Liver (tissue), 9 donors: ENCODE results near the gene GTPBP10. TPM values are rescaled to one million over a fixed set of nuclear protein-coding genes. Genes with fewer than 3 reads are reported as not detected.

Source experiments
- DNase-seq: peaks from one replicate; pipeline ENCODE4 v3.0.0-alpha.2; 2017; ENCODE audit warnings: low spot score
- H3K27ac ChIP-seq, 2 donors: one replicate each; pipeline ENCODE4 v1.7.0; 2013; ENCODE audit warnings: inconsistent platforms in 2 of 2, low read length in 2 of 2, control low read depth in 1 of 2, low read depth in 1 of 2, mild to moderate bottlenecking in 1 of 2
- H3K27me3 ChIP-seq, 4 donors: one replicate each; pipeline versions ENCODE4 v1.6.1 to v1.7.0; 2013; ENCODE audit warnings: low read length in 3 of 4, inconsistent platforms in 1 of 4, mild to moderate bottlenecking in 1 of 4, moderate library complexity in 1 of 4; ENCODE audit not compliant: control insufficient read depth in 4 of 4, insufficient read depth in 4 of 4
- H3K36me3 ChIP-seq, 4 donors: one replicate each; pipeline versions ENCODE4 v1.6.1 to v1.7.0; 2013; ENCODE audit warnings: low read length in 3 of 4, mild to moderate bottlenecking in 3 of 4, low read depth in 1 of 4, moderate library complexity in 1 of 4; ENCODE audit not compliant: control insufficient read depth in 4 of 4, insufficient read depth in 3 of 4
- H3K4me1 ChIP-seq, 4 donors: one replicate each; pipeline versions ENCODE4 v1.6.1 to v1.7.0; 2013; ENCODE audit warnings: low read length in 3 of 4, mild to moderate bottlenecking in 3 of 4, moderate library complexity in 1 of 4; ENCODE audit not compliant: control insufficient read depth in 4 of 4, insufficient read depth in 4 of 4
- H3K4me3 ChIP-seq, 3 donors: one replicate each; pipeline versions ENCODE4 v1.6.1 to v1.7.0; 2013; ENCODE audit warnings: low read length in 3 of 3, control low read depth in 1 of 3, low read depth in 1 of 3, mild to moderate bottlenecking in 1 of 3
- H3K9ac ChIP-seq, 2 donors: one replicate each; pipeline ENCODE4 v1.7.0; 2013; ENCODE audit warnings: low read length in 2 of 2, mild to moderate bottlenecking in 2 of 2, moderate library complexity in 2 of 2, control low read depth in 1 of 2, low read depth in 1 of 2
- H3K9me3 ChIP-seq, 4 donors: one replicate each; pipeline versions ENCODE4 v1.6.1 to v1.7.0; 2013; ENCODE audit warnings: low read length in 3 of 4; ENCODE audit not compliant: control insufficient read depth in 4 of 4
- FOXA1 ChIP-seq: IDR thresholded peaks from 2 replicates; pipeline ENCODE4 v1.6.1; 2016; ENCODE audit warnings: antibody characterized with exemption
- FOXA2 ChIP-seq: IDR thresholded peaks from 2 replicates; pipeline ENCODE4 v1.6.1; 2016; ENCODE audit warnings: antibody characterized with exemption
- WGBS: extraction: QIAGEN DNeasy Blood & Tissue Kit; methylation state at CpG from one replicate; pipeline ENCODE4 v1.1.7; 2013; 5-methylcytosine and 5-hydroxymethylcytosine counted together
- polyA plus RNA-seq, 2 donors: library from polyadenylated mRNA; stranded (reverse) in 1 of 2; unstranded in 1 of 2; fragments of 200-250 nt in 1 of 2; fragments of >200 nt in 1 of 2; fragmentation: Nextera tagmentation in 1 of 2; extraction: Ambion mirVana in 1 of 2; gene quantifications; one replicate each; pipeline versions ENCODE4 v1.2.1 to v1.2.3, GENCODE V29; 2013 to 2015
- total RNA-seq, 2 donors: library from RNA; depleted of rRNA; stranded (reverse); fragments of >200 nt; gene quantifications; one replicate each; pipeline ENCODE4 v1.2.3, GENCODE V29; 2014
- donor health status: healthy.
- donor health status: healthy.
- donor health status: healthy.
- donor health status: healthy.
- donor health status: healthy.

The GTPBP10 gene
- total and polyA plus RNA-seq, 4 donors = 6.5 to 18.9 (median 12.2) TPM

- DNase-seq = no peak
- Histone ChIP-seq H3K4me3 (peak overlapping the region in 2 of 3 donors; percentile 4 to 23), H3K36me3 (peaks cover 0 to 1% (median 0%) of the 10 kb centered on the region in 4 donors), H3K9ac (no peak overlapping the region), H3K9me3 (peaks cover 0 to 9% (median 3%) of the 10 kb centered on the region in 4 donors), H3K4me1 (no peaks in the 10 kb centered on the region), H3K27me3 (no peaks in the 10 kb centered on the region), H3K27ac (no peak overlapping the region)
- no peak for TF ChIP-seq FOXA1
- no peak for TF ChIP-seq FOXA2
- WGBS = 81% methylated on average over 3 of the region's 3 CpGs
These were observed 86.7 kb downstream of the GTPBP10 start for GRCh38 chr7:90433221-90433620.

Other genes starting within 250 kb of the GTPBP10 start
- 10 to 100 TPM; 28.5 to 37.1 TPM for gene STEAP1, start 192.2 kb upstream of the GTPBP10 start, total RNA-seq
- gene STEAP1, start 192.2 kb upstream of the GTPBP10 start, polyA plus RNA-seq = 10 to 100 TPM; 20.0 to 30.8 TPM
- 10 to 100 TPM in 1 of 2 donors, 1 to 10 TPM in 1; 8.0 to 25.9 TPM for gene STEAP2, start 135.0 kb upstream of the GTPBP10 start, total RNA-seq
- gene STEAP2, start 135.0 kb upstream of the GTPBP10 start, polyA plus RNA-seq = 1 to 10 TPM; 1.2 to 2.3 TPM
- gene CFAP69, start 101.5 kb upstream of the GTPBP10 start, total RNA-seq = 10 to 100 TPM in 1 of 2 donors, 1 to 10 TPM in 1; 4.0 to 11.7 TPM
- gene CFAP69, start 101.5 kb upstream of the GTPBP10 start, polyA plus RNA-seq = 1 to 10 TPM; 1.2 to 4.1 TPM
- not detected for gene FAM237B, start 25.4 kb upstream of the GTPBP10 start, total RNA-seq
- gene FAM237B, start 25.4 kb upstream of the GTPBP10 start, polyA plus RNA-seq = not detected
- 10 to 100 TPM; 23.6 to 50.0 TPM for gene CLDN12, start 56.7 kb downstream of the GTPBP10 start, total RNA-seq
- 10 to 100 TPM; 22.5 to 23.7 TPM for gene CLDN12, start 56.7 kb downstream of the GTPBP10 start, polyA plus RNA-seq
- gene PTTG1IP2, start 122.9 kb downstream of the GTPBP10 start, total RNA-seq = not detected
- gene PTTG1IP2, start 122.9 kb downstream of the GTPBP10 start, polyA plus RNA-seq = 1 to 10 TPM in 1 of 2 donors, not detected in 1; 2.0 TPM
- 10 to 100 TPM in 1 of 2 donors, 1 to 10 TPM in 1; 9.5 to 12.4 TPM for gene CDK14, start 249.6 kb downstream of the GTPBP10 start, total RNA-seq
- gene CDK14, start 249.6 kb downstream of the GTPBP10 start, polyA plus RNA-seq = 1 to 10 TPM; 4.2 to 5.3 TPM